Endothelial cell (in vitro differentiated cells): ENCODE results near the gene BABAM2. TPM values are rescaled to one million over a fixed set of nuclear protein-coding genes. Genes with fewer than 3 reads are reported as not detected.

Source experiments
- DNase-seq: peaks from one replicate; pipeline ENCODE4 v3.0.0; 2021; ENCODE audit warnings: low spot score
- H3K27ac Mint-ChIP-seq: one replicate; pipeline ENCODE4 v1.8.0; 2021; ENCODE audit warnings: mixed read lengths, inconsistent platforms; ENCODE audit not compliant: unreplicated experiment
- H3K27me3 Mint-ChIP-seq: one replicate; pipeline ENCODE4 v1.8.0; 2021; ENCODE audit warnings: mild to moderate bottlenecking, moderate library complexity, mixed read lengths, inconsistent platforms; ENCODE audit not compliant: unreplicated experiment
- H3K36me3 Mint-ChIP-seq: one replicate; pipeline ENCODE4 v1.8.0; 2021; ENCODE audit warnings: mild to moderate bottlenecking, low read depth, mixed read lengths, inconsistent platforms; ENCODE audit not compliant: unreplicated experiment
- H3K4me1 Mint-ChIP-seq: one replicate; pipeline ENCODE4 v1.8.0; 2021; ENCODE audit warnings: mild to moderate bottlenecking, mixed read lengths, inconsistent platforms; ENCODE audit not compliant: unreplicated experiment
- H3K4me3 Mint-ChIP-seq: one replicate; pipeline ENCODE4 v1.8.0; 2021; ENCODE audit warnings: mild to moderate bottlenecking, mixed read lengths, inconsistent platforms; ENCODE audit not compliant: unreplicated experiment
- H3K9me3 Mint-ChIP-seq: one replicate; pipeline ENCODE4 v1.8.0; 2021; ENCODE audit warnings: mixed read lengths, inconsistent platforms; ENCODE audit not compliant: unreplicated experiment
- total RNA-seq: library from RNA; stranded (reverse); fragmentation: NEBNext Ultra II Directional; extraction: Animal tissue kit (Norgen Biotek cat#: 25700); gene quantifications from one replicate; pipeline ENCODE4 v1.2.1, GENCODE V29; 2021; ENCODE audit not compliant: unreplicated experiment
- TF ChIP-seq, protein P1 (sequence below): fragments of 200-600 bp; sonication (generic); IDR thresholded peaks from one replicate; pipeline ENCODE4 v1.5.0; 2021; ENCODE audit warnings: antibody characterized with exemption; ENCODE audit not compliant: unreplicated experiment

Gene BABAM2
- total RNA-seq, 1 donor from 2014 or later, result 40.2 TPM

DNA sequence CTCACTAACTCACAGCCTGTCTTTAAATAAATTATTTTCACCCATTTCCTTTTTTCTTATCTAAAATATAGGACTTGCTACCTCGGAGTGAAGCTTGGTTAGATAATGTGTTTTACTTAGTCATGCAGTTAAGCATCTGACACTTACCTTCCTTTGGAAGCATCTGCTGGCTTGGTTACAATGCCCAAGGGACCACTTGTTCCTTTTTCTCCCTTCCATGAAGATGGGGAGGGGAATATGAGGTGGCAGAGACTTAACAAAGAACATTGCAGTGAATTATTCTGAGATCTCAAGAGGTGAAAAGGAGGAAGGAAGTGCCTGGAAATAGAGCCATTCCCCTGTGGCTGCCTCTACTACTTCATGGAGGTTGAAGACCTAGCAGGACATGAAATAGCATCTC, 356.8 kb downstream of the BABAM2 start:
- H3K9me3 Mint-ChIP-seq, result no peaks in the 10 kb centered on the region
- H3K36me3 Mint-ChIP-seq, result no peaks in the 10 kb centered on the region

GRCh38 chr2:28247734-28248133, 357.2 kb downstream of the BABAM2 start:
- H3K9me3 Mint-ChIP-seq, result no peaks in the 10 kb centered on the region
- no peaks in the 10 kb centered on the region for H3K36me3 Mint-ChIP-seq
- no peak overlapping the region for H3K27ac Mint-ChIP-seq
- H3K4me3 Mint-ChIP-seq, result no peak overlapping the region
- DNase-seq, result no peak
- peaks cover 2% of the 10 kb centered on the region for H3K27me3 Mint-ChIP-seq
- H3K4me1 Mint-ChIP-seq, result peaks cover 13% of the 10 kb centered on the region
- TF ChIP-seq, protein P1, sequence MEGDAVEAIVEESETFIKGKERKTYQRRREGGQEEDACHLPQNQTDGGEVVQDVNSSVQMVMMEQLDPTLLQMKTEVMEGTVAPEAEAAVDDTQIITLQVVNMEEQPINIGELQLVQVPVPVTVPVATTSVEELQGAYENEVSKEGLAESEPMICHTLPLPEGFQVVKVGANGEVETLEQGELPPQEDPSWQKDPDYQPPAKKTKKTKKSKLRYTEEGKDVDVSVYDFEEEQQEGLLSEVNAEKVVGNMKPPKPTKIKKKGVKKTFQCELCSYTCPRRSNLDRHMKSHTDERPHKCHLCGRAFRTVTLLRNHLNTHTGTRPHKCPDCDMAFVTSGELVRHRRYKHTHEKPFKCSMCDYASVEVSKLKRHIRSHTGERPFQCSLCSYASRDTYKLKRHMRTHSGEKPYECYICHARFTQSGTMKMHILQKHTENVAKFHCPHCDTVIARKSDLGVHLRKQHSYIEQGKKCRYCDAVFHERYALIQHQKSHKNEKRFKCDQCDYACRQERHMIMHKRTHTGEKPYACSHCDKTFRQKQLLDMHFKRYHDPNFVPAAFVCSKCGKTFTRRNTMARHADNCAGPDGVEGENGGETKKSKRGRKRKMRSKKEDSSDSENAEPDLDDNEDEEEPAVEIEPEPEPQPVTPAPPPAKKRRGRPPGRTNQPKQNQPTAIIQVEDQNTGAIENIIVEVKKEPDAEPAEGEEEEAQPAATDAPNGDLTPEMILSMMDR, result no peak

More for the DNA sequence above, 356.8 kb downstream of the BABAM2 start:
- Mint-ChIP-seq H3K4me3 (no peak overlapping the region), H3K27me3 (peaks cover 2% of the 10 kb centered on the region), H3K4me1 (peaks cover 13% of the 10 kb centered on the region), H3K27ac (no peak overlapping the region)
- no peak for DNase-seq
- TF ChIP-seq, protein P1, result no peak

DNA sequence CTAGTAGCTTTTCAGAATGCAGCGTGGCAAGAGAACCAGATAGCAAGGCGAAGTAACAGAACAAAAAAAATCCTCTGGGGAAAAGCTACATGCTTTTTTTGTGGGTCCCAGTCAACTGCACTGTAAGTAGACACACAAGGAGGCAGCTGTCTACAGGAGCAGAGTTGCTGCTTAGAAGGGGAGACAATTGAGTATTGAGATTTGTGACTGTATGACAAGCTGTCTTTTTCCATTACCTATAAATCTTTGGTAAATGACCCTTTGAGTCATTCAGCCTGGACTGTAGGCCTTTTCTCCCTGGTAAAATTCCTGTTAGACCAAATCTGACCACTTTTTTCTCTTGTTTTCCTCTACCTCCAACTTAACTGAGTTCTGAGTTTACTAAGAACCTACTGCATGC, 358.0 kb downstream of the BABAM2 start:
- DNase-seq, result no peak
- peaks cover 2% of the 10 kb centered on the region for H3K27me3 Mint-ChIP-seq
- peaks cover 13% of the 10 kb centered on the region for H3K4me1 Mint-ChIP-seq
- H3K36me3 Mint-ChIP-seq, result no peaks in the 10 kb centered on the region
- no peak overlapping the region for H3K27ac Mint-ChIP-seq
- H3K9me3 Mint-ChIP-seq, result no peaks in the 10 kb centered on the region
- TF ChIP-seq, protein P1, result no peak
- no peak overlapping the region for H3K4me3 Mint-ChIP-seq

DNA sequence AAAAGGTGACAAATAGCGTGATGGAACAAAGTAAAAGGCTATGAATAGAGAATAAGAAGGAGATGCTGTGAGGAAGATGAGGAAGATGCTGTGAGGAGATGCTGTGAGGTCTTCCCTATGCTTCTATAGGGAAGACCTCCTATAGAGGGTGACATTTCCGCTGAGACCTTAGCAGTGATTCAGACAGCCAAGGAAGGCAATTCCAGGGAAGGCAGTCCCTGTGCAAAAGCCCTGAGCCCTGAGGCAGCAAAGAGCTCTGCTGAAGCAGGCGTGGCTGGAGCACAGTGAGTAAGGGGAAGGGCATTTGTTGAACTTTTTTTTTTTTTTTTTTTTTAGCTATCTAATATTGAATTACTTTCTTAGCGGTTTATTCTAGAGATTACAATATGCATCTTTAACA, 359.5 kb downstream of the BABAM2 start:
- TF ChIP-seq, protein P1, result no peak
- peaks cover 2% of the 10 kb centered on the region for H3K27me3 Mint-ChIP-seq
- no peaks in the 10 kb centered on the region for H3K36me3 Mint-ChIP-seq
- H3K9me3 Mint-ChIP-seq, result no peaks in the 10 kb centered on the region
- peaks cover 13% of the 10 kb centered on the region for H3K4me1 Mint-ChIP-seq
- H3K4me3 Mint-ChIP-seq, result no peak overlapping the region
- H3K27ac Mint-ChIP-seq, result no peak overlapping the region
- DNase-seq, result no peak

- Mint-ChIP-seq H3K27me3 (peaks cover 2% of the 10 kb centered on the region), H3K4me3 (no peak overlapping the region), H3K4me1 (peaks cover 13% of the 10 kb centered on the region), H3K27ac (no peak overlapping the region), H3K9me3 (no peaks in the 10 kb centered on the region), H3K36me3 (no peaks in the 10 kb centered on the region)
- TF ChIP-seq, protein P1, result no peak
- DNase-seq, result no peak
Measured at GRCh38 chr2:28251337-28251736, 360.8 kb downstream of the BABAM2 start.
